PC-3 (cell line): Measurements from ENCODE around the gene CCSER2. TPM values are rescaled to one million over a fixed set of nuclear protein-coding genes. Genes with fewer than 3 reads are reported as not detected.
"Not testable (repeated sequence)": the region's sequence is repeated elsewhere in the genome, so short reads cannot be mapped to it uniquely, and the experiment has no call there.

ENCODE experiments used
- ATAC-seq: fragments of 200-7000 bp; cut with Tn5 transposase; 2 replicates; pipeline ENCODE4 v1.9.1; 2020; ENCODE audit warnings: mild to moderate bottlenecking, moderate library complexity
- Bru-seq: library from RNA; stranded (reverse); fragments of 400-500 nt; gene quantifications from one replicate; lab custom pipeline; 2021; lab: Mats Ljungman, UMichigan
- BruChase-seq, 2 experiments: library from RNA; stranded (reverse); fragments of 400-500 nt; gene quantifications; one replicate each; lab custom pipeline; 2021; lab: Mats Ljungman, UMichigan
- BruUV-seq: library from RNA; stranded (reverse); fragments of 400-500 nt; replicated peaks from 2 replicates; lab custom pipeline; 2021; lab: Mats Ljungman, UMichigan
- CTCF ChIA-PET: fragments of 300-600 bp; sonication (Branson Sonifier 250); formaldehyde crosslinking; loops from one replicate; lab custom pipeline; 2022; ENCODE audit warnings: antibody characterized with exemption; lab: Charles Lee
- POLR2A ChIA-PET: fragments of 300-600 bp; sonication (Branson Sonifier 250); formaldehyde crosslinking; loops from one replicate; lab custom pipeline; 2022; ENCODE audit warnings: antibody characterized with exemption; ENCODE audit not compliant: unreplicated experiment; lab: Charles Lee
- DNase-seq: peaks from one replicate; pipeline ENCODE4 v3.0.0-alpha.2; 2015
- H2AFZ ChIP-seq: fragments of 300-600 bp; sonication (generic); 2 replicates; pipeline ENCODE4 v1.6.0; 2016; ENCODE audit warnings: antibody characterized with exemption, low read length
- H3F3A ChIP-seq: fragments of 300-600 bp; sonication (generic); one replicate; pipeline ENCODE4 v1.6.0; 2017; ENCODE audit warnings: antibody characterized with exemption, low read length, control low read depth, mild to moderate bottlenecking; ENCODE audit not compliant: unreplicated experiment
- H3K27ac ChIP-seq: fragments of 300-600 bp; sonication (generic); 2 replicates; pipeline ENCODE4 v1.5.1; 2016; ENCODE audit warnings: mild to moderate bottlenecking, low read length
- H3K27me3 ChIP-seq: fragments of 300-600 bp; sonication (generic); 2 replicates; pipeline ENCODE4 v1.6.1; 2016; ENCODE audit warnings: low read length, mixed read lengths
- H3K36me3 ChIP-seq: fragments of 300-600 bp; sonication (generic); 2 replicates; pipeline ENCODE4 v1.6.1; 2016; ENCODE audit warnings: low read depth, mixed run types, low read length, mixed read lengths
- H3K4me1 ChIP-seq: fragments of 300-600 bp; sonication (generic); 2 replicates; pipeline ENCODE4 v1.5.1; 2016; ENCODE audit warnings: low read length; ENCODE audit not compliant: insufficient read depth
- H3K4me2 ChIP-seq: fragments of 300-600 bp; sonication (generic); 2 replicates; pipeline ENCODE4 v1.6.0; 2016; ENCODE audit warnings: low read length
- H3K4me3 ChIP-seq: fragments of 300-600 bp; sonication (generic); 2 replicates; pipeline ENCODE4 v1.5.1; 2016; ENCODE audit warnings: mild to moderate bottlenecking, low read length, mixed read lengths
- H3K79me2 ChIP-seq: fragments of 300-600 bp; sonication (generic); 2 replicates; pipeline ENCODE4 v1.6.1; 2017; ENCODE audit warnings: low read length, mixed read lengths
- H3K9ac ChIP-seq: fragments of 300-600 bp; sonication (generic); 2 replicates; pipeline ENCODE4 v1.6.0; 2016; ENCODE audit warnings: mild to moderate bottlenecking, low read length
- H3K9me2 ChIP-seq: fragments of 300-600 bp; sonication (generic); replicated peaks from 2 replicates; pipeline ENCODE4 v1.6.1; 2016; ENCODE audit warnings: mixed run types, low read length, mixed read lengths
- H3K9me3 ChIP-seq: fragments of 300-600 bp; sonication (generic); 2 replicates; pipeline ENCODE4 v1.6.1; 2016; ENCODE audit warnings: low read length, mixed read lengths
- H4K20me1 ChIP-seq: fragments of 300-600 bp; sonication (generic); 2 replicates; pipeline ENCODE4 v1.6.1; 2016; ENCODE audit warnings: low read length, mixed read lengths
- CTCF ChIP-seq: fragments of 300-600 bp; sonication (generic); conservative IDR thresholded peaks from 2 replicates; pipeline ENCODE4 v1.5.1; 2017; ENCODE audit warnings: antibody characterized with exemption, low read depth, mild to moderate bottlenecking, low read length
- EZH2 ChIP-seq: fragments of 300-600 bp; sonication (generic); IDR thresholded peaks from one replicate; pipeline ENCODE4 v1.6.1; 2017; ENCODE audit warnings: antibody characterized with exemption, mild to moderate bottlenecking, low read length; ENCODE audit not compliant: unreplicated experiment
- EZH2phosphoT487 ChIP-seq: fragments of 300-600 bp; sonication (generic); IDR thresholded peaks from 2 replicates; pipeline ENCODE4 v1.6.1; 2018; ENCODE audit warnings: mild to moderate bottlenecking, antibody characterized with exemption, low read length, borderline replicate concordance
- intact Hi-C: fragments of 100-400 bp; cut with micrococcal nuclease; formaldehyde crosslinking; loops from 2 replicates; pipeline ENCODE4 v1.9.0; 2023
- long read RNA-seq: library from polyadenylated mRNA; unstranded; transcript quantifications from one replicate; pipeline ENCODE4 v2.0.0, GENCODE V29; 2021; ENCODE audit not compliant: unreplicated experiment
- total RNA-seq: library from RNA; depleted of rRNA; stranded (reverse); fragments of >200 nt; gene quantifications from 2 replicates; pipeline ENCODE4 v1.2.3, GENCODE V29; 2014; rRNA removed

CCSER2 gene
- total RNA-seq, result 10.2 and 14.1 TPM in 2 replicates
- percentile 71 among the genes with signal in this experiment for Bru-seq, nascent RNA
- BruChase-seq, experiment 1, labeled RNA remaining after a 6-hour chase, result percentile 60 among the genes with signal in this experiment
- BruChase-seq, experiment 2, labeled RNA remaining after a 2-hour chase, result percentile 61 among the genes with signal in this experiment
- long read RNA-seq, full-length matches to known transcripts, result 1 of 68 reads
- long read RNA-seq, partial matches to known transcripts, result 57 of 68 reads
- long read RNA-seq, other reads (novel, unspliced or antisense), result 10 of 68 reads

GRCh38 chr10:84328418-84329195 is at the start of gene CCSER2:
TSS of gene CCSER2 (plus strand) at chr10:84328589. CDS start at chr10:84371053, 42,464 bp downstream.
- intact Hi-C loops, result loop anchor here (5.0 kb wide), 1 partner anchor 61 kb away; no protein-coding TSS in a partner anchor
- no TSS peak for BruUV-seq

GRCh38 chr10:84279876-84280475 is 48.4 kb upstream of the CCSER2 start:
- H3K4me2 ChIP-seq, H4K20me1 ChIP-seq, H3K9me3 ChIP-seq, H3K4me1 ChIP-seq, H3K9me2 ChIP-seq, CTCF ChIA-PET, H3K27ac ChIP-seq, DNase-seq, H3F3A ChIP-seq, ATAC-seq, intact Hi-C loops, POLR2A ChIA-PET, H3K36me3 ChIP-seq, BruUV-seq, H3K9ac ChIP-seq, H2AFZ ChIP-seq, H3K79me2 ChIP-seq, H3K4me3 ChIP-seq: not testable (repeated sequence)
- peaks cover 14% of the 10 kb centered on the region; the same call in 1 of the 2 replicates for H3K27me3 ChIP-seq

More at GRCh38 chr10:84328418-84329195, at the start of gene CCSER2:
- ChIA-PET CTCF (no interaction called here), POLR2A (interaction anchor here (0.6 kb wide), 1 partner anchor 16 kb away, joined by 18 read pairs; no protein-coding TSS in a partner anchor)
- Histone ChIP-seq H3K4me1 (peaks cover 13% of the 10 kb centered on the region; the same call in 1 of the 2 replicates), H3K27ac (0 out of 2 replicates have a peak within 1 kb of the TSS, but pooled peaks have one; percentile 13), H3K4me2 (peak within 1 kb of the TSS; percentile 96), H3K4me3 (peak within 1 kb of the TSS; percentile 96), H4K20me1 (peaks cover 7% of the 10 kb centered on the region), H3K9me2 (no peaks in the 10 kb centered on the region), H3K27me3 (no peaks in the 10 kb centered on the region), H3K9ac (peak within 1 kb of the TSS; percentile 83), H2AFZ (peak within 1 kb of the TSS; percentile 87), H3F3A (no peaks in the 10 kb centered on the region), H3K36me3 (no peaks in the 10 kb centered on the region), H3K9me3 (no peaks in the 10 kb centered on the region), H3K79me2 (peaks cover 41% of the 10 kb centered on the region)
- peak; percentile 87 for ATAC-seq
- TF ChIP-seq CTCF, result no peak
- no peak for TF ChIP-seq EZH2phosphoT487
- TF ChIP-seq EZH2, result no peak
- peak; percentile 13 for DNase-seq

- TF ChIP-seq EZH2phosphoT487 (no peak), EZH2 (no peak), CTCF (no peak)
- Histone ChIP-seq H3K9me3 (no peaks in the 10 kb centered on the region), H3K4me3 (no peak overlapping the region), H3K79me2 (no peaks in the 10 kb centered on the region), H3K4me2 (no peak overlapping the region), H3K27me3 (peaks cover 5% of the 10 kb centered on the region; the same call in 1 of the 2 replicates), H4K20me1 (no peaks in the 10 kb centered on the region), H3K36me3 (no peaks in the 10 kb centered on the region), H3F3A (no peaks in the 10 kb centered on the region), H3K9ac (no peak overlapping the region), H2AFZ (no peak overlapping the region), H3K9me2 (no peaks in the 10 kb centered on the region), H3K27ac (no peak overlapping the region), H3K4me1 (no peaks in the 10 kb centered on the region)
- DNase-seq (no peak), ATAC-seq (no peak)
- BruUV-seq, result no TSS peak
- intact Hi-C loops, result no loop called here
- CTCF ChIA-PET, result no interaction called here
- POLR2A ChIA-PET, result no interaction called here
These were observed 41.7 kb upstream of the CCSER2 start for GRCh38 chr10:84286695-84287094.
